ENCODE results near the gene WIPF1.

WIPF1 gene

GRCh38 chr2:174595116-174595809, 2.3 kb downstream of the WIPF1 start:
- no peak for DNase-seq (ENCODE audit: low spot score)

GRCh38 chr2:174594456-174594855, 3.1 kb downstream of the WIPF1 start:
- no peak for DNase-seq (ENCODE audit: low spot score)

GRCh38 chr2:174593574-174594203, 3.9 kb downstream of the WIPF1 start:
- peak; percentile 72 for DNase-seq (ENCODE audit: low spot score)

- no peak for DNase-seq (ENCODE audit: low spot score)
Observed at GRCh38 chr2:174593041-174593440, 4.6 kb downstream of the WIPF1 start.

- no peak for DNase-seq (ENCODE audit: low spot score)
Observed at GRCh38 chr2:174591740-174592139, 5.9 kb downstream of the WIPF1 start.

- DNase-seq (ENCODE audit: low spot score), result no peak
Observed at GRCh38 chr2:174590928-174591648, 6.5 kb downstream of the WIPF1 start.

GRCh38 chr2:174590346-174590745, 7.3 kb downstream of the WIPF1 start:
- no peak for DNase-seq (ENCODE audit: low spot score)

- no peak for DNase-seq (ENCODE audit: low spot score)
Observed at GRCh38 chr2:174589334-174589733, 8.3 kb downstream of the WIPF1 start.

GRCh38 chr2:174588463-174588862, 9.1 kb downstream of the WIPF1 start:
- DNase-seq (ENCODE audit: low spot score), result no peak

- no peak for DNase-seq (ENCODE audit: low spot score)
Observed at GRCh38 chr2:174587579-174587978, 10.0 kb downstream of the WIPF1 start.

- no peak for DNase-seq (ENCODE audit: low spot score)
Observed at GRCh38 chr2:174586418-174587295, 10.9 kb downstream of the WIPF1 start.

- no peak for DNase-seq (ENCODE audit: low spot score)
Observed at GRCh38 chr2:174585657-174586252, 11.8 kb downstream of the WIPF1 start.

GRCh38 chr2:174585146-174585545, 12.5 kb downstream of the WIPF1 start:
- DNase-seq (ENCODE audit: low spot score), result no peak

- DNase-seq (ENCODE audit: low spot score), result no peak
Observed at GRCh38 chr2:174581491-174581890, 16.1 kb downstream of the WIPF1 start.

- peak; percentile 90 for DNase-seq (ENCODE audit: low spot score)
Observed at GRCh38 chr2:174580951-174581350, 16.7 kb downstream of the WIPF1 start.

- DNase-seq (ENCODE audit: low spot score), result peak; percentile 91
Observed at GRCh38 chr2:174577967-174578589, 19.5 kb downstream of the WIPF1 start.

GRCh38 chr2:174575124-174575776, 22.4 kb downstream of the WIPF1 start:
- DNase-seq (ENCODE audit: low spot score), result peak; percentile 86

- no peak for DNase-seq (ENCODE audit: low spot score)
Observed at GRCh38 chr2:174574657-174575056, 22.9 kb downstream of the WIPF1 start.

- DNase-seq (ENCODE audit: low spot score), result peak; percentile 57
Observed at GRCh38 chr2:174573621-174574081, 24.0 kb downstream of the WIPF1 start.

GRCh38 chr2:174572556-174572955, 25.0 kb downstream of the WIPF1 start:
- no peak for DNase-seq (ENCODE audit: low spot score)
